A673 (cell line): ENCODE results near the gene BACH2. TPM values are rescaled to one million over a fixed set of nuclear protein-coding genes. Genes with fewer than 3 reads are reported as not detected.

Experiments used
- Bru-seq: library from RNA; stranded (reverse); fragments of 400-500 nt; gene quantifications from one replicate; lab custom pipeline; 2021; lab: Mats Ljungman, UMichigan
- BruChase-seq, 2 experiments: library from RNA; stranded (reverse); fragments of 400-500 nt; gene quantifications; one replicate each; lab custom pipeline; 2021; lab: Mats Ljungman, UMichigan
- BruUV-seq: library from RNA; stranded (reverse); fragments of 400-500 nt; replicated peaks from 2 replicates; lab custom pipeline; 2021; lab: Mats Ljungman, UMichigan
- CTCF ChIA-PET: fragments of 300-600 bp; sonication (Branson Sonifier 250); formaldehyde crosslinking; loops from one replicate; lab custom pipeline; 2022; ENCODE audit warnings: antibody characterized with exemption; lab: Charles Lee
- POLR2A ChIA-PET: fragments of 300-600 bp; sonication (Branson Sonifier 250); formaldehyde crosslinking; loops from one replicate; lab custom pipeline; 2022; ENCODE audit warnings: antibody characterized with exemption; ENCODE audit not compliant: low non-redundant PET; lab: Charles Lee
- DNase-seq: peaks from one replicate; pipeline ENCODE4 v3.0.0-alpha.2; 2015; ENCODE audit warnings: low spot score
- H3K27ac ChIP-seq: fragments of 200-600 bp; sonication (generic); 2 replicates; pipeline ENCODE4 v1.5.1; 2016; ENCODE audit warnings: mixed run types, low read depth, mild to moderate bottlenecking, mixed read lengths, antibody characterized with exemption, low read length; ENCODE audit not compliant: poor library complexity, severe bottlenecking
- H3K27me3 ChIP-seq: fragments of 200-600 bp; sonication (generic); replicated peaks from 2 replicates; pipeline ENCODE4 v1.6.1; 2017; ENCODE audit warnings: mixed run types, low read depth, mild to moderate bottlenecking, mixed read lengths, antibody characterized with exemption, low read length; ENCODE audit not compliant: insufficient read depth, poor library complexity
- H3K36me3 ChIP-seq: fragments of 200-600 bp; sonication (generic); 2 replicates; pipeline ENCODE4 v1.6.1; 2016; ENCODE audit warnings: mixed run types, mild to moderate bottlenecking, mixed read lengths, antibody characterized with exemption, low read length; ENCODE audit not compliant: insufficient read depth, poor library complexity, severe bottlenecking
- H3K4me1 ChIP-seq: fragments of 200-600 bp; sonication (generic); 2 replicates; pipeline ENCODE4 v1.6.1; 2017; ENCODE audit warnings: mixed run types, mild to moderate bottlenecking, mixed read lengths, antibody characterized with exemption, low read length; ENCODE audit not compliant: insufficient read depth, poor library complexity, severe bottlenecking
- H3K4me3 ChIP-seq: fragments of 200-600 bp; sonication (generic); 2 replicates; pipeline ENCODE4 v1.5.1; 2016; ENCODE audit warnings: low read depth, mixed run types, mild to moderate bottlenecking, mixed read lengths, low read length; ENCODE audit not compliant: poor library complexity, severe bottlenecking
- H3K9me3 ChIP-seq: fragments of 200-600 bp; sonication (generic); 2 replicates; pipeline ENCODE4 v1.6.1; 2016; ENCODE audit warnings: mixed run types, low read depth, mild to moderate bottlenecking, mixed read lengths, antibody characterized with exemption, low read length; ENCODE audit not compliant: poor library complexity, severe bottlenecking
- CTCF ChIP-seq: fragments of 300-800, 200-600 bp; sonication (generic); conservative IDR thresholded peaks from 2 replicates; pipeline ENCODE4 v1.5.1; 2017; ENCODE audit warnings: low read depth, mild to moderate bottlenecking, antibody characterized with exemption, low read length, moderate library complexity, mixed read lengths
- EZH2 ChIP-seq: fragments of 200-600 bp; sonication (generic); IDR thresholded peaks from 2 replicates; pipeline ENCODE4 v1.6.1; 2017; ENCODE audit warnings: borderline replicate concordance, low read depth, mild to moderate bottlenecking, mixed read lengths, antibody characterized with exemption, low read length; ENCODE audit not compliant: poor library complexity, severe bottlenecking
- intact Hi-C: fragments of 100-400 bp; cut with micrococcal nuclease; formaldehyde crosslinking; loops from one replicate; pipeline ENCODE4 v1.10.0; 2022; ENCODE audit not compliant: unreplicated experiment
- long read RNA-seq: library from polyadenylated mRNA; stranded (forward); transcript quantifications from one replicate; pipeline ENCODE4 v2.0.0, GENCODE V29; 2022
- total RNA-seq: library from RNA; stranded (reverse); gene quantifications from 2 replicates; pipeline ENCODE4 v1.2.3, GENCODE V29; 2021

Gene BACH2
- 0.37 and 1.9 TPM in 2 replicates for total RNA-seq
- Bru-seq, nascent RNA: percentile 27 among the genes with signal in this experiment
- percentile 24 among the genes with signal in this experiment for BruChase-seq, experiment 1, labeled RNA remaining after a 2-hour chase
- BruChase-seq, experiment 2, labeled RNA remaining after a 6-hour chase: percentile 10 among the genes with signal in this experiment
- long read RNA-seq: 0 reads

GRCh38 chr6:90296341-90297114, at the start of gene BACH2:
Gene BACH2 (minus strand): TSS chr6:90296843. CDS start chr6:90008844, 287,999 bp downstream.
- POLR2A ChIA-PET: no interaction called here
- Histone ChIP-seq H3K27me3 (peaks cover 86% of the 10 kb centered on the region), H3K4me3 (peak within 1 kb of the TSS; percentile 54), H3K27ac (no peak within 1 kb of the TSS), H3K9me3 (no peaks in the 10 kb centered on the region), H3K36me3 (no peaks in the 10 kb centered on the region), H3K4me1 (peaks cover 13% of the 10 kb centered on the region)
- intact Hi-C loops: loop anchor here (10.0 kb wide), 1 partner anchor 352 kb away; no protein-coding TSS in a partner anchor
- BruUV-seq: no TSS peak
- TF ChIP-seq CTCF: no peak
- no peak for TF ChIP-seq EZH2
- CTCF ChIA-PET: interaction anchor here (0.7 kb wide), 1 partner anchor 375 kb away, joined by 7 read pairs; no protein-coding TSS in a partner anchor
- DNase-seq: peak; percentile 90

- POLR2A ChIA-PET: no interaction called here
- no TSS peak for BruUV-seq
- Histone ChIP-seq H3K4me3 (no peak overlapping the region), H3K36me3 (no peaks in the 10 kb centered on the region), H3K9me3 (no peaks in the 10 kb centered on the region), H3K4me1 (no peaks in the 10 kb centered on the region), H3K27me3 (peaks cover 48% of the 10 kb centered on the region), H3K27ac (no peak overlapping the region)
- CTCF ChIA-PET: no interaction called here
- TF ChIP-seq EZH2 (no peak), CTCF (no peak)
- no peak for DNase-seq
- intact Hi-C loops: no loop called here
Observed at GRCh38 chr6:90343576-90343975, 46.9 kb upstream of the BACH2 start.

- Histone ChIP-seq H3K9me3 (no peaks in the 10 kb centered on the region), H3K4me1 (no peaks in the 10 kb centered on the region), H3K4me3 (no peak overlapping the region), H3K27me3 (peaks cover 14% of the 10 kb centered on the region), H3K27ac (no peak overlapping the region), H3K36me3 (no peaks in the 10 kb centered on the region)
- BruUV-seq: no TSS peak
- no peak for DNase-seq
- CTCF ChIA-PET: no interaction called here
- TF ChIP-seq CTCF (no peak), EZH2 (no peak)
- intact Hi-C loops: no loop called here
- POLR2A ChIA-PET: no interaction called here
Observed at GRCh38 chr6:90338409-90338808, 41.8 kb upstream of the BACH2 start.
